HK-2 (cell line): ENCODE measurements around the gene NPM3.

ENCODE experiments used
- DNase-seq: peaks from one replicate; pipeline ENCODE4 v3.0.0-alpha.2; 2018; ENCODE audit not compliant: unreplicated experiment

The NPM3 gene

GRCh38 chr10:101758858-101759257, 24.4 kb downstream of the NPM3 start:
- DNase-seq = no peak

- no peak for DNase-seq
Measured at GRCh38 chr10:101752241-101752640, 31.0 kb downstream of the NPM3 start.

- no peak for DNase-seq
Measured at GRCh38 chr10:101749047-101750016, 33.9 kb downstream of the NPM3 start.

- DNase-seq = no peak
Measured at GRCh38 chr10:101748496-101748895, 34.8 kb downstream of the NPM3 start.

GRCh38 chr10:101745074-101745696, 38.1 kb downstream of the NPM3 start:
- no peak for DNase-seq

- no peak for DNase-seq
Measured at GRCh38 chr10:101744267-101744666, 39.0 kb downstream of the NPM3 start.

GRCh38 chr10:101741938-101742337, 41.3 kb downstream of the NPM3 start:
- no peak for DNase-seq

GRCh38 chr10:101736666-101737065, 46.6 kb downstream of the NPM3 start:
- no peak for DNase-seq

- no peak for DNase-seq
Measured at GRCh38 chr10:101732096-101732495, 51.1 kb downstream of the NPM3 start.
